Epithelial cell of prostate (primary cell): ENCODE measurements around the gene SERPINB8.

Experiments used
- DNase-seq: peaks from one replicate; pipeline ENCODE4 v3.0.0-alpha.2; 2011; ENCODE audit warnings: low read depth, low spot score
- H3K27ac ChIP-seq: fragments of 450-650 bp; 2 replicates; pipeline ENCODE4 v1.5.1; 2017; ENCODE audit warnings: mild to moderate bottlenecking

Gene SERPINB8

DNA sequence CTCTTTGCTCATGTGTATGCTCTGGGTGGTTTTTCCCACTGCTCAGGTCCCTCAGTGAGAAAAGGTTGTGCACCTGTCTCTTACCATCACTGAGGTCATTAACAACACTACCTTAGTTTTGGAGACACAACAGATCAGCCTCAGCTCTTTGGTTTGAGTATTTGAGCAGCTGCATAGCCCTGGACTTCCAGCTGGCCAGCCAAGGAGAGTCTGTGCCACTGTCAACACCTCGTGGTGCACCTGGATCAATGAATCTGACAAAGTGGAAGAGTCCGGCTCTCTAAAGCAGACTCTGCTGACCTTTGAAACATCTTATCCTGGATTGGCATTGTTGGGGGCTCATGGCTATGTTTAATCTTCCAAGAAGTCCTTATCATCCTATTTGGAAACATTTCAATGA, 30.0 kb downstream of the SERPINB8 start:
- no peak overlapping the region for H3K27ac ChIP-seq
- DNase-seq: no peak

DNA sequence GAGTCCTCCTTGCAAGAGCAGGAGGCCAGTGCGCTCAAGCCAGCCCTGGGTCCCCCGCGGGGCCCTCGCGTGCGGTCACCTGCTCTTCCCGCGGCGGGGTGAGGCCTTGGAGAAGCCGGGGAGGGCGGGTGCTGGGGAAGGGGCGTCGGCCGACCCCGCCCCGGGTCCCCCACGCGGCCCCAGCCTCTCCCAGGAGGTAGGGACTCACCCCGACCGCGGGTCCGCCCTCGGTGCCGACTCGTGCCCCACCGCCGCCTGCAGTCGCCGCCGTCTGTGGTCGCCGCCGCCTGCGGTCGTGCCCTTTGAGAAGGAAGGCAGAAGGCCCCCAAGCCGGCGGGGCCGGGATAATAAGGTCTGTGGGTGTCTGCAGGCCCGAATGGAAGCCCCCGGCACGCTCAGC, 32.7 kb downstream of the SERPINB8 start:
- no peak for DNase-seq
- no peak overlapping the region for H3K27ac ChIP-seq

DNA sequence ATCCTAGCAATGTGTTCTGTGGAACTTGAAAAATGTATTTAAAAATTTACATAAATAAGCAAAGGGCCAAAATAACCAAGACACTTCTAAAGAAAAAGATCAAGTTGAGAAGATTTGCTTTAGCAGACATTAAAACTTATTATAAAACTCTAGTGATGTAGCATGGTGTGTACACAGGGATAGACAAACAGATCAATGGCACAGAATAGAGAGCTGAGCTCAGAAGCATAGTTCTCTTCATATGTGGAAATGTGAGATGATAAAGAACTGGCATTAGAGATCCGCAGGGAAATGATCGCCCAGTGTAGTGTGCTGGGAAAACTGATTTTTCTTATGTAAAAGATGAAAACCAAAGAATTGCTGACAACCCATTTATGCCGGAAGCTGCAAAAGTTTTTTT, 39.4 kb downstream of the SERPINB8 start:
- H3K27ac ChIP-seq: no peak overlapping the region
- no peak for DNase-seq

DNA sequence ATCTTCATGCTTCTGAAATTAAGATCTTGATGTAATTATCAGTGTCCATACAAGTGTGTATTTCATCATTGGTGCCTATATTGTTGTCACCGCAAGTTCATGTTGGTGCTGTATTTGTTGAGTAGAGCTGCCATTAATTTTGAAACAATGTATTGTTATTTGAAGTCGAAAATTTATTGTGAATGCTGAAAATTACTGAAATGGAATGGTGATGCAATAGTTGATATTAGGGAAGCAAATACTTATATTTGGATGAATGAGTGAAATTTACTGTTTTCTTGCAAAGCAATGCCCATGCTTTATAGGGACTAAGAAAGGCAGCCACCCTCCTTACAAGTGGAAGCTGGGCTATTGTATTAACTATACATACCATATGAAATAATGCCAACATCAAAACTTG, 41.6 kb downstream of the SERPINB8 start:
- no peak for DNase-seq
- no peak overlapping the region for H3K27ac ChIP-seq

DNA sequence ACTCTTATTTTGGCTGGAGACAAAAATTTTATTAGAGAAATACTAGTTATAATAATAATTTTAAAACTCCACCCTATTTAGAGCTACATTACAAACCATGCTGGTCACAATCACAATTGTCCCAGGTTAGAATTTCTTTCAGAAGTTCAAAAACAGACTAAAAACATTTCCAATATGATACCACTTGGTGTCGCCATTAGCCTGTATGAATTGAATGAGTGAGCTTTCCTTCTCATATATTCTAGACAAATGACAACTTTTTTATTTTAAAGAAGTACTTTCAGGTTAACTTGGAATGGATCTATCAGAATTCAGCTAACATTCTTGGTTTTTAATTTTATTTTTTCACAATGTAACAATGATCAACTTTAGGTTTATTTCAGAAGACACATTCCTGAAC, 48.0 kb downstream of the SERPINB8 start:
- no peak for DNase-seq
- no peak overlapping the region for H3K27ac ChIP-seq

DNA sequence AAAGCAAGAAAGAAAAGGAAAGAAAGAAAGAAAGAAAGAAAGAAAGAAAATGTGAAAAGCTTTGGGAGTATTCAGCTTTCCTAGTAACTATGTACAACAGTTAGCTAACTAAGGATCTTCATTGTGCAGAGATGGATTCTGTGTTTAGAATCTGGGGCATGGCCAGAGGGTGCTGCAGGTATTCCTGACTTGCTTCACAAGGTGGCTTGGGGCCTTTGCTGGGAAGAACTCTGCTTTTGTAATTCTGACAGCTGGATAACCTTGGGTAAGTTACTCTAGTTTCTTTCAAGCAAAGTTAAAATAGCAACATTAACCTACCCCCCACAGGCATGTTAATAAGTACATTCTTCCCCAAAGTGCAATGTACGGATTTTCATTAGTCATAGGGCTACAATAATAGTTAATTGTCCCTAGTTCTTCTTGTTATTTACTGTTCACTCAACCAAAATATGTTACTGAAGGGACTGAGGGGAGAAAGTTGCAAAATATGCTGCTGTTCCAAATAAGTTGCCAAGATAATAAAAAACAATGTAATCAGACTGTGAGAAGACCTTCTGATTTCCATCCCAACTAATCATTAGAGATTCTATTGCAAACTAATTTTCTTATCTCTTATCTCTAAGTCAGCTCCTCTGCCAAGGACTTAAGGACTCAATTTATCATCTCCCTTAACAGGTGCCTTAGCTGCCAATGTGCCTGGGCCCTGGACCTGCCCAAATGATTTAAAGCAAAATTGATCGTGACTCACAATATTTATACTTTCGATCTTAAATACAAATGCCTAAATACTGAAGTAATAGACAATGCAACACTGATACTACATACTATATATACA, 50.3 kb downstream of the SERPINB8 start:
- no peak for DNase-seq
- H3K27ac ChIP-seq: no peak overlapping the region

DNA sequence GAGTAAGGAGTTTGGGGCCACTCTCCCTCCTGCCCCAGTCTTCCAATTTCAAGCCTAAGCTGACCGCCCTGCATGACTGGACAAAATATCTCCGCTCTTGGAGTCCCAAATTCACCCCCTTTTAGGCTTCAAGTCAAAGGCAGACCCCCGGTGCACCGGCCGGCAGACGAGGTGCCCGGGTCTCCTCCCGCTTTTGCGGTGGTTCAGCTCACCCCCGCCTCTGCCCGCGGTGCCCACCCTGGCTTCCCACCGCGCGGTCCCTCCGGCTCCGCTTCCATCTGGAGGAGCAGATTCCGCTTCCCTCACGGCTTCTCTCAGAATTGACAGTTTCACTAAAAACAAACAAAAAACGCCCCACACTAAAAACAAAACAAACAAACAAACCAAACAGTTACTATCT, 56.5 kb downstream of the SERPINB8 start:
- DNase-seq: no peak
- no peak overlapping the region for H3K27ac ChIP-seq

DNA sequence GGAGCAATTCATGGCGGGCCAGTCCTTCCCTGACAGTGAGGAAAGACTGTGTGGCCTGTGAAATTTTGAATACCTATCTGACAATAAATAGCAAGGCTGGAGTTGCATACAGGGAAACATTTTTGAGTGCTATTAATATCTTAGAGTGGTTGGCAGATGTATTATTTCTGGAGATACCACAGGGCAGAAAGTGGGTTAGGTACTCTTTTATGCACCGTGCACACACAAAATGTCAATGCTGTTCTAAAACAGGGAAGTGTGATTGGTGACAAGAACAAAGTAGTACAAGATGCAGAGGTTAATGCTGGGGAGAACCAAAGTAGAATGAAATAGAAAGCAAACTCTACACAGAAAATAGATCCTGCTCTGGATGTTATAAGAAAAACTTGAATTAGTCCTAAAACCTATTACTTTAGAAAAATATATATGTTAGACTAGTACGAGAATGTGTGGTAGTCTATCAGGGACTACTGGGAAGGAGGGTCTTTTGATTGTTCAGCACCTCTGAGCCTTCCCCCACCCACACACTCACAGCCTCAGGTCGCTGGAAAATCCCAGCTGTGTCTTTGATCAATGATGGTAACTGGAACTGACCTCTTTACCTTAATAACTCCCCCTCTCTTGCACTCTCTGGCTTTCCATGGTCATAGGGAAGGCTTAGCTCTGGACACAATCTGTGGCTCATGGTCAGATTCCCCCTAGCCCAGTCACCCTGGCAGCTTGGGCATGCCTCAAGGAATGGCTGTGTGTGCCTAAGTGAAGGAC, 58.2 kb downstream of the SERPINB8 start:
- DNase-seq: no peak
- H3K27ac ChIP-seq: no peak overlapping the region

DNA sequence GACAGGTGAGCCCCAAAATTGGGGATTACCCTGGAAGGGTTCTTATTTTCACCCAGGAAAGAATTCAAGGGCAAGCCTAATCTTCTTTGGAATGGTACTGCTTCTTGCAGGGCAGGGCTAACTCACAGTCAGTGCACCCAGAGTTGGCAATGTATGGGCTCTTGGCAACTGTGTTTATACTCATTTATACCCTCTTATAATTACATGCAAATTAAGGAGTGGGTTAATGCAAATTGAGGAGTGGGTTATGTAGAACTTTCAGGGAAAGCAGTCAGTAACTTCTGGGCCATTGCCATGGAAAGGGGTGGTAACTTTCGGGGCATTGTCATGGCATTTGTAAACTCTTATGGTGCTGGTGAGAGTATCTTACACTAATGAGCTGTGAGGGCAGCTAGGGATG, 59.2 kb downstream of the SERPINB8 start:
- no peak for DNase-seq
- H3K27ac ChIP-seq: no peak overlapping the region

DNA sequence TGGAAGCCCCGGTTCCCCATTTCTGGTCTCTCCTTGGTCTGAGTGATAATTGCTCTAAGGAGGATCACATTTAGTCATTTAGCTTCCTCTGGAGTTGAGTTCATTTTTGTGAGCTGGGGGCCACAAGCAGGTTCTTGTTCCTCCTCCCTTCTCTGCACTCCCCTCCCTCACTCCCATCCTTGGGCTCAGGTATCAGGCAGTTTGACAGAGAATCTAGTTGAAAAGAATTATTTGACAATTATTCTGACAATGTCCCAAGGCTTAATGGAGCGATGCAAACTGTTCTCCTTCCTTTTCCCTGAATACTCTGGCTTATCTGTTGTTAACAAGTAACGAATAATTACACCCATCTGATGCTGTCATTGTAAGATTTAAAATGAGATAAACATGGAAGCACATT, 61.5 kb downstream of the SERPINB8 start:
- H3K27ac ChIP-seq: no peak overlapping the region
- DNase-seq: no peak

DNA sequence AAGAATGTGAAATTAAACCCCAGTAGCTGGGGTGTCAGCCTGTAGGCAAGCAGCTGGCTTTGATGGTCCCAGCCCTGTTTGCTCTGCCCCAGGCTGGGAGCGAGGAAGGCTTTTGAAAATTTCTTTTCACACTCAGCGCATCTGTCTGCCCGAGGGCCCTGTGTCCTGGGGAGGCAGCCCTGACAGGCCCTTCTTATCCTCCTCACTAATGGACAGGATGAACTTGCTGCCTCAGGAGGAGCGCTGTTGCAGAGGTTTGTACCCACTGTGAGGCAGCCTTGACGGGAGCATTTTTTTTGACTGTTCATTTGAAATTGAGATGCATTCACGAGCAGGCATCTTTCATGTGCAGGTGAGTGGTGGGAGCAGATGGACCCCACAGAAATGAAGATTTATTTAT, 62.4 kb downstream of the SERPINB8 start:
- DNase-seq: no peak
- no peak overlapping the region for H3K27ac ChIP-seq

DNA sequence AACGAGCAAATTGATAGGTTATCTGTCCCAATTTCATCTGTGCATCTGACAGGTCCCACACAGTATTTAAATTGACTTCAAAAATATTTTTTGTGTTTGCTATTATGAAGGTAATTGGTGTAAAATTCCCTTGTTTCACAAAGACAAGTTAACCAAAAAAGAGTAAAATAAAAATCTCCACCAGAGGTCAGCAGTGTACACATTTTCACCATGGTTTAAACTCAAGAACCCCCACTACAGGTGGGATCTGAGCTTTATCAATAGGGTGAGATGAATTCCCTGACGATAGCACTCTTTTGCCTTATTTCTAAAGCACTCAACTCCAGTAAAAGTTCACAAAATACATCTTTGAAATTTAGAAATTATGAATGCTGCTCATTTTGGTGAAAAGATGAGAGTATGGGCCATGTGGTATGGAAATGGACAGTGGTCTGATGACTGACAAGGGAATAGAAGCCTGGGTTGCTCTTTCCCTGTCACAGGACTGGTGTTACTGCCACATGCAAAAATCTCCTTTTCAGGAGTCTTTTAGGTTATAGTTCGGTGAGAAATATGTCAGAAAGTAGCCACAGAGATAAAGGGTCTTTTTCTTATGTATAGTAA, 68.0 kb downstream of the SERPINB8 start:
- H3K27ac ChIP-seq: no peak overlapping the region
- DNase-seq: no peak
